Hepatocyte (in vitro differentiated cells): ENCODE measurements around the gene NOC3L.

ENCODE experiments used
- CTCF ChIP-seq: fragments of 200-600 bp; sonication (generic); IDR thresholded peaks from 2 replicates; pipeline ENCODE4 v1.5.1; 2016; ENCODE audit warnings: antibody characterized with exemption, mild to moderate bottlenecking; ENCODE audit not compliant: poor library complexity
- EZH2 ChIP-seq: fragments of 200-600 bp; sonication (generic); IDR thresholded peaks from 2 replicates; pipeline ENCODE4 v1.6.1; 2016; ENCODE audit warnings: antibody characterized with exemption, mild to moderate bottlenecking, borderline replicate concordance

- no peak for TF ChIP-seq CTCF
- no peak for TF ChIP-seq EZH2
Observed at GRCh38 chr10:94285271-94285670, 77.5 kb downstream of the NOC3L start.
